ENCODE data around the gene NIF3L1.
"Not testable (repeated sequence)": the region's sequence is repeated elsewhere in the genome, so short reads cannot be mapped to it uniquely, and the experiment has no call there.

The NIF3L1 gene

GRCh38 chr2:200871151-200871550, 18.0 kb upstream of the NIF3L1 start:
- H3K9ac ChIP-seq (ENCODE audit: low read depth in 1 of 2, low read length in 2 of 2), result no peak overlapping the region
- no peaks in the 10 kb centered on the region for H3K27me3 ChIP-seq (ENCODE audit: control insufficient read depth in 1 of 2, insufficient read depth in 2 of 2, low read length in 2 of 2)
- no peaks in the 10 kb centered on the region for H3K9me3 ChIP-seq (ENCODE audit: control insufficient read depth in 1 of 2, low read length in 2 of 2)
- H3K4me1 ChIP-seq (ENCODE audit: control insufficient read depth in 1 of 2, insufficient read depth in 2 of 2, low read length in 2 of 2), result no peaks in the 10 kb centered on the region
- H3K36me3 ChIP-seq (ENCODE audit: control insufficient read depth in 1 of 2, insufficient read depth in 2 of 2, low read length in 2 of 2), result peaks cover 0 to 15% of the 10 kb centered on the region in 2 donors
- H3K27ac ChIP-seq (ENCODE audit: low read depth, low read length), result no peak overlapping the region
- H3K4me3 ChIP-seq (ENCODE audit: low read depth in 1 of 2, low read length in 2 of 2), result no peak overlapping the region

- Histone ChIP-seq H3K27ac (ENCODE audit: low read depth, low read length) (no peak overlapping the region), H3K4me1 (ENCODE audit: control insufficient read depth in 1 of 2, insufficient read depth in 2 of 2, low read length in 2 of 2) (no peaks in the 10 kb centered on the region), H3K9me3 (ENCODE audit: control insufficient read depth in 1 of 2, low read length in 2 of 2) (no peaks in the 10 kb centered on the region), H3K36me3 (ENCODE audit: control insufficient read depth in 1 of 2, insufficient read depth in 2 of 2, low read length in 2 of 2) (peaks cover 9 to 23% of the 10 kb centered on the region in 2 donors), H3K27me3 (ENCODE audit: control insufficient read depth in 1 of 2, insufficient read depth in 2 of 2, low read length in 2 of 2) (no peaks in the 10 kb centered on the region), H3K9ac (ENCODE audit: low read depth in 1 of 2, low read length in 2 of 2) (no peak overlapping the region), H3K4me3 (ENCODE audit: low read depth in 1 of 2, low read length in 2 of 2) (no peak overlapping the region)
Observed at GRCh38 chr2:200873560-200873959, 15.6 kb upstream of the NIF3L1 start.

- no peaks in the 10 kb centered on the region for H3K4me1 ChIP-seq (ENCODE audit: control insufficient read depth in 1 of 2, insufficient read depth in 2 of 2, low read length in 2 of 2)
- H3K9me3 ChIP-seq (ENCODE audit: control insufficient read depth in 1 of 2, low read length in 2 of 2), result no peaks in the 10 kb centered on the region
- no peak overlapping the region for H3K4me3 ChIP-seq (ENCODE audit: low read depth in 1 of 2, low read length in 2 of 2)
- no peak overlapping the region for H3K27ac ChIP-seq (ENCODE audit: low read depth, low read length)
- peaks cover 21 to 42% of the 10 kb centered on the region in 2 donors for H3K36me3 ChIP-seq (ENCODE audit: control insufficient read depth in 1 of 2, insufficient read depth in 2 of 2, low read length in 2 of 2)
- no peak overlapping the region for H3K9ac ChIP-seq (ENCODE audit: low read depth in 1 of 2, low read length in 2 of 2)
- no peaks in the 10 kb centered on the region for H3K27me3 ChIP-seq (ENCODE audit: control insufficient read depth in 1 of 2, insufficient read depth in 2 of 2, low read length in 2 of 2)
Observed at GRCh38 chr2:200877443-200877842, 11.7 kb upstream of the NIF3L1 start.

GRCh38 chr2:200878289-200878880, 10.8 kb upstream of the NIF3L1 start:
- Histone ChIP-seq H3K9ac (ENCODE audit: low read depth in 1 of 2, low read length in 2 of 2) (no peak overlapping the region), H3K27ac (ENCODE audit: low read depth, low read length) (no peak overlapping the region), H3K36me3 (ENCODE audit: control insufficient read depth in 1 of 2, insufficient read depth in 2 of 2, low read length in 2 of 2) (peaks cover 21 to 33% of the 10 kb centered on the region in 2 donors), H3K9me3 (ENCODE audit: control insufficient read depth in 1 of 2, low read length in 2 of 2) (no peaks in the 10 kb centered on the region), H3K4me3 (ENCODE audit: low read depth in 1 of 2, low read length in 2 of 2) (no peak overlapping the region), H3K27me3 (ENCODE audit: control insufficient read depth in 1 of 2, insufficient read depth in 2 of 2, low read length in 2 of 2) (no peaks in the 10 kb centered on the region), H3K4me1 (ENCODE audit: control insufficient read depth in 1 of 2, insufficient read depth in 2 of 2, low read length in 2 of 2) (no peaks in the 10 kb centered on the region)

- H3K9me3 ChIP-seq (ENCODE audit: control insufficient read depth in 1 of 2, low read length in 2 of 2); H3K4me3 ChIP-seq (ENCODE audit: low read depth in 1 of 2, low read length in 2 of 2); H3K27ac ChIP-seq (ENCODE audit: low read depth, low read length); H3K27me3 ChIP-seq (ENCODE audit: control insufficient read depth in 1 of 2, insufficient read depth in 2 of 2, low read length in 2 of 2); H3K9ac ChIP-seq (ENCODE audit: low read depth in 1 of 2, low read length in 2 of 2); H3K4me1 ChIP-seq (ENCODE audit: control insufficient read depth in 1 of 2, insufficient read depth in 2 of 2, low read length in 2 of 2): not testable (repeated sequence)
- peaks cover 20 to 41% of the 10 kb centered on the region in 2 donors for H3K36me3 ChIP-seq (ENCODE audit: control insufficient read depth in 1 of 2, insufficient read depth in 2 of 2, low read length in 2 of 2)
Observed at GRCh38 chr2:200881715-200882249, 7.4 kb upstream of the NIF3L1 start.

- Histone ChIP-seq H3K9ac (ENCODE audit: low read depth in 1 of 2, low read length in 2 of 2) (no peak overlapping the region), H3K27me3 (ENCODE audit: control insufficient read depth in 1 of 2, insufficient read depth in 2 of 2, low read length in 2 of 2) (no peaks in the 10 kb centered on the region), H3K9me3 (ENCODE audit: control insufficient read depth in 1 of 2, low read length in 2 of 2) (no peaks in the 10 kb centered on the region), H3K27ac (ENCODE audit: low read depth, low read length) (no peak overlapping the region), H3K4me1 (ENCODE audit: control insufficient read depth in 1 of 2, insufficient read depth in 2 of 2, low read length in 2 of 2) (no peaks in the 10 kb centered on the region), H3K4me3 (ENCODE audit: low read depth in 1 of 2, low read length in 2 of 2) (no peak overlapping the region), H3K36me3 (ENCODE audit: control insufficient read depth in 1 of 2, insufficient read depth in 2 of 2, low read length in 2 of 2) (peaks cover 18 to 71% of the 10 kb centered on the region in 2 donors)
Observed at GRCh38 chr2:200899482-200899881, 10.3 kb downstream of the NIF3L1 start.

GRCh38 chr2:200901459-200902072, 12.4 kb downstream of the NIF3L1 start:
- H3K27me3 ChIP-seq (ENCODE audit: control insufficient read depth in 1 of 2, insufficient read depth in 2 of 2, low read length in 2 of 2), result no peaks in the 10 kb centered on the region
- peaks cover 21 to 61% of the 10 kb centered on the region in 2 donors for H3K36me3 ChIP-seq (ENCODE audit: control insufficient read depth in 1 of 2, insufficient read depth in 2 of 2, low read length in 2 of 2)
- H3K4me3 ChIP-seq (ENCODE audit: low read depth in 1 of 2, low read length in 2 of 2), result no peak overlapping the region
- H3K4me1 ChIP-seq (ENCODE audit: control insufficient read depth in 1 of 2, insufficient read depth in 2 of 2, low read length in 2 of 2), result no peaks in the 10 kb centered on the region
- H3K9me3 ChIP-seq (ENCODE audit: control insufficient read depth in 1 of 2, low read length in 2 of 2), result no peaks in the 10 kb centered on the region
- no peak overlapping the region for H3K9ac ChIP-seq (ENCODE audit: low read depth in 1 of 2, low read length in 2 of 2)
- no peak overlapping the region for H3K27ac ChIP-seq (ENCODE audit: low read depth, low read length)

GRCh38 chr2:200905618-200906296, 16.6 kb downstream of the NIF3L1 start:
- no peaks in the 10 kb centered on the region for H3K27me3 ChIP-seq (ENCODE audit: control insufficient read depth in 1 of 2, insufficient read depth in 2 of 2, low read length in 2 of 2)
- no peak overlapping the region for H3K4me3 ChIP-seq (ENCODE audit: low read depth in 1 of 2, low read length in 2 of 2)
- no peak overlapping the region for H3K9ac ChIP-seq (ENCODE audit: low read depth in 1 of 2, low read length in 2 of 2)
- H3K27ac ChIP-seq (ENCODE audit: low read depth, low read length), result no peak overlapping the region
- peaks cover 11 to 49% of the 10 kb centered on the region in 2 donors for H3K36me3 ChIP-seq (ENCODE audit: control insufficient read depth in 1 of 2, insufficient read depth in 2 of 2, low read length in 2 of 2)
- no peaks in the 10 kb centered on the region for H3K9me3 ChIP-seq (ENCODE audit: control insufficient read depth in 1 of 2, low read length in 2 of 2)
- H3K4me1 ChIP-seq (ENCODE audit: control insufficient read depth in 1 of 2, insufficient read depth in 2 of 2, low read length in 2 of 2), result no peaks in the 10 kb centered on the region

GRCh38 chr2:200909958-200910357, 20.8 kb downstream of the NIF3L1 start:
- H3K27me3 ChIP-seq (ENCODE audit: control insufficient read depth in 1 of 2, insufficient read depth in 2 of 2, low read length in 2 of 2), result no peaks in the 10 kb centered on the region
- H3K9ac ChIP-seq (ENCODE audit: low read depth in 1 of 2, low read length in 2 of 2), result no peak overlapping the region
- H3K36me3 ChIP-seq (ENCODE audit: control insufficient read depth in 1 of 2, insufficient read depth in 2 of 2, low read length in 2 of 2), result peaks cover 16 to 62% of the 10 kb centered on the region in 2 donors
- no peaks in the 10 kb centered on the region for H3K4me1 ChIP-seq (ENCODE audit: control insufficient read depth in 1 of 2, insufficient read depth in 2 of 2, low read length in 2 of 2)
- H3K4me3 ChIP-seq (ENCODE audit: low read depth in 1 of 2, low read length in 2 of 2), result no peak overlapping the region
- H3K27ac ChIP-seq (ENCODE audit: low read depth, low read length), result no peak overlapping the region
- H3K9me3 ChIP-seq (ENCODE audit: control insufficient read depth in 1 of 2, low read length in 2 of 2), result no peaks in the 10 kb centered on the region

GRCh38 chr2:200913654-200914053, 24.5 kb downstream of the NIF3L1 start:
- H3K36me3 ChIP-seq (ENCODE audit: control insufficient read depth in 1 of 2, insufficient read depth in 2 of 2, low read length in 2 of 2), result peaks cover 22 to 66% of the 10 kb centered on the region in 2 donors
- H3K4me3 ChIP-seq (ENCODE audit: low read depth in 1 of 2, low read length in 2 of 2), result no peak overlapping the region

More at GRCh38 chr2:200913654-200914053, 24.5 kb downstream of the NIF3L1 start:
- H3K27ac ChIP-seq (ENCODE audit: low read depth, low read length), result no peak overlapping the region
- no peaks in the 10 kb centered on the region for H3K27me3 ChIP-seq (ENCODE audit: control insufficient read depth in 1 of 2, insufficient read depth in 2 of 2, low read length in 2 of 2)
- H3K4me1 ChIP-seq (ENCODE audit: control insufficient read depth in 1 of 2, insufficient read depth in 2 of 2, low read length in 2 of 2), result no peaks in the 10 kb centered on the region
- H3K9me3 ChIP-seq (ENCODE audit: control insufficient read depth in 1 of 2, low read length in 2 of 2), result no peaks in the 10 kb centered on the region
- H3K9ac ChIP-seq (ENCODE audit: low read depth in 1 of 2, low read length in 2 of 2), result no peak overlapping the region

Data from duodenal mucosa (tissue), 2 donors.